K562 (cell line): ENCODE data around the gene TSPAN1. TPM values are rescaled to one million over a fixed set of nuclear protein-coding genes. Genes with fewer than 3 reads are reported as not detected.

ENCODE experiments used
- ATF1 ChIP-seq, 2 experiments: fragments of 450-650 bp in 1 of 2; IDR thresholded peaks; 2 replicates each; pipeline ENCODE4 v1.6.1; 2016; ENCODE audit warnings: missing compliant biosample characterization in 1 of 2, missing genetic modification characterization in 1 of 2
- EP300 ChIP-seq: IDR thresholded peaks from 2 replicates; pipeline ENCODE4 v1.6.1; 2012; ENCODE audit warnings: low read length, improper control_type of control experiment
- HCFC1 ChIP-seq: IDR thresholded peaks from 2 replicates; pipeline ENCODE4 v1.6.1; 2012; ENCODE audit warnings: low read depth, low read length, improper control_type of control experiment
- MGA ChIP-seq: fragments of 450-650 bp; IDR thresholded peaks from 2 replicates; pipeline ENCODE4 v1.6.1; 2016; ENCODE audit warnings: mild to moderate bottlenecking, moderate library complexity
- MTA2 ChIP-seq: fragments of 450-650 bp; IDR thresholded peaks from 2 replicates; pipeline ENCODE4 v1.6.1; 2016; ENCODE audit warnings: low read depth
- NFATC3 ChIP-seq: fragments of 450-650 bp; IDR thresholded peaks from 2 replicates; pipeline ENCODE4 v1.6.1; 2017; ENCODE audit warnings: mild to moderate bottlenecking
- SRSF1 ChIP-seq: fragments of 200-400 bp; formaldehyde crosslinking; IDR thresholded peaks from 2 replicates; pipeline ENCODE4 v1.6.1; 2017; ENCODE audit warnings: mild to moderate bottlenecking, low read depth, low read length, moderate library complexity
- ZC3H11A ChIP-seq: IDR thresholded peaks from 2 replicates; pipeline ENCODE4 v1.6.1; 2012; ENCODE audit warnings: low read depth, low read length, improper control_type of control experiment
- ZNF3 ChIP-seq: fragments of 250-450 bp; sonication (Bioruptor Pico); IDR thresholded peaks from 2 replicates; pipeline ENCODE4 v1.5.0; 2021; ENCODE audit warnings: mild to moderate bottlenecking, moderate library complexity
- ZNF444 ChIP-seq: fragments of 250-450 bp; sonication (Bioruptor Pico); IDR thresholded peaks from 2 replicates; pipeline ENCODE4 v1.4.0; 2020; ENCODE audit warnings: mild to moderate bottlenecking, moderate library complexity
- ZNF644 ChIP-seq: fragments of 200-800 bp; sonication (Bioruptor generic); IDR thresholded peaks from 2 replicates; pipeline ENCODE4 v1.6.1; 2016; ENCODE audit warnings: low read depth, missing genetic modification characterization, missing compliant biosample characterization
- polyA plus RNA-seq, 8 experiments: library from polyadenylated mRNA; depleted of rRNA in 4 of 8; stranded (reverse) in 5 of 8; unstranded in 3 of 8; fragments of >200 nt; fragmentation: Nextera tagmentation in 2 of 8; fragmentation: Illumina TruSeq in 1 of 8; extraction: Ambion mirVana in 2 of 8; extraction: Trizol in 1 of 8; gene quantifications; 2 replicates each; pipeline versions ENCODE4 v1.2.1 to v1.2.3, GENCODE V29; 2011 to 2014; ENCODE audit warnings: inconsistent platforms in 1 of 8, missing spikeins in 1 of 8
- total RNA-seq, 7 experiments: library from RNA; depleted of rRNA in 6 of 7; stranded (reverse); fragments of >200 nt in 6 of 7; fragmentation: Illumina TruSeq in 2 of 7; extraction: Trizol in 2 of 7; gene quantifications; 2 replicates each; pipeline versions ENCODE4 v1.2.1 to v1.2.3, GENCODE V29; 2011 to 2021; ENCODE audit warnings: low replicate concordance in 1 of 7
- TF ChIP-seq, protein P1 (sequence below): fragments of 450-650 bp; formaldehyde crosslinking; IDR thresholded peaks from 2 replicates; pipeline ENCODE4 v1.4.0; 2020; ENCODE audit warnings: mild to moderate bottlenecking, mixed read lengths

The TSPAN1 gene
- total and polyA plus RNA-seq, 9 of the 15 experiments (the other 6 are each of a cell fraction or from before 2014, with no cell fraction given) = 0.58 TPM; not detected in 8

DNA sequence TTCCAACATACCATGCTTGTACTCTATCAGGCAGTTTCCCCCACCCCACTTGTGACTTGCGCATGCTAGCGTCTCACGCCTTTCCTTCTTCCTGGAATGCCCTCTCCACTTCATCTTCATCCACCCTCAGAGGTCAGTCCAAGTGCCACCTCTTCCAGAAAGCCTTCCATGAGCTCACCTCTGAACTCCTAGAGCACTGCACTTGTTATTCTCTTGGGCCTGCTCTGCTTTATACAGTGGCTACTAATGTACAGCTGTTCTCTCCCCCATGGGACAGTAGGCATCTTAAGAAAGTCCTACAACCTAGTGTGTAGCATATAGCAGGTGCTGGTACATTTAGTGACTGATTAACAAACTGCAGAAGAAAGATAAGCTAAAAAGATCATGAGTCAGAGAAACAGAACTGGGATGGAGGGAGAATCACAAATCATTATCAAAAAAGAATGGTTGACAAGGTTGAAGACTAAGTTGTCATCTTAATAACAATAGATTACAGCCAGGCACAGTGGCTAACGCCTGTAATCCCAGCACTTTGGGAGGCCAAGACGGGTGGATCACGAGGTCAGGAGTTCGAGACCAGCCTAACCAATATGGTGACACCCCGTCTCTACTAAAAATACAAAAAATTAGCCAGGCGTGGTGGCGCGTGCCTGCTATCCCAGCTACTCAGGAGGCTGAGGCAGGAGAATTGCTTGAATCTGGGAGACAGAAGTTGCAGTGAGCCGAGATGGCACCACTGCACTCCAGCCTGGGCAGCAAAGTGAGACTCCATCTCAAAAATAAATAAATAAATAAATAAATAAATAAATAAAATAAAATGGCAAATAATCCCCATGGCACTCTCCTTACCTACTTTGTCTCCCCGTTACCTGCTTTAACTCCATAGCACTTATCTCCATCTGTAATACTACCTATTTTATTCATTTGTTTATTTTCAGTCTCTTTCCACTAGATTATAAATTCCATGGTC lies 16.3 kb upstream of the TSPAN1 start (continued):
- peak; percentile 57 for TF ChIP-seq MGA
- TF ChIP-seq ZNF3 (CRISPR knock-in tag) = no peak
- TF ChIP-seq SRSF1 = no peak
- peak; percentile 86; the same call in 1 of the 2 replicates for TF ChIP-seq NFATC3
- peak; percentile 98 for TF ChIP-seq EP300
- TF ChIP-seq, protein P1, sequence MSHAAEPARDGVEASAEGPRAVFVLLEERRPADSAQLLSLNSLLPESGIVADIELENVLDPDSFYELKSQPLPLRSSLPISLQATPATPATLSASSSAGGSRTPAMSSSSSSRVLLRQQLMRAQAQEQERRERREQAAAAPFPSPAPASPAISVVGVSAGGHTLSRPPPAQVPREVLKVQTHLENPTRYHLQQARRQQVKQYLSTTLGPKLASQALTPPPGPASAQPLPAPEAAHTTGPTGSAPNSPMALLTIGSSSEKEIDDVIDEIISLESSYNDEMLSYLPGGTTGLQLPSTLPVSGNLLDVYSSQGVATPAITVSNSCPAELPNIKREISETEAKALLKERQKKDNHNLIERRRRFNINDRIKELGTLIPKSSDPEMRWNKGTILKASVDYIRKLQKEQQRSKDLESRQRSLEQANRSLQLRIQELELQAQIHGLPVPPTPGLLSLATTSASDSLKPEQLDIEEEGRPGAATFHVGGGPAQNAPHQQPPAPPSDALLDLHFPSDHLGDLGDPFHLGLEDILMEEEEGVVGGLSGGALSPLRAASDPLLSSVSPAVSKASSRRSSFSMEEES (CRISPR knock-in tag) = peak; percentile 87
- TF ChIP-seq ZNF644 (tag) = peak; percentile 94; the same call in 1 of the 2 replicates
- TF ChIP-seq ZC3H11A = no peak
- TF ChIP-seq HCFC1 = peak; percentile 34
- TF ChIP-seq MTA2 = peak; percentile 99
- TF ChIP-seq ATF1 (CRISPR knock-in tag; IDR thresholded peaks at IDR 0.05) = no peak
- peak; percentile 78 for TF ChIP-seq ATF1 (tag; IDR thresholded peaks at IDR 0.05)
- TF ChIP-seq ZNF444 (CRISPR knock-in tag) = no peak
